HG03064 (cell line): ENCODE results near the gene SBF2.

Experiments
- ATAC-seq: cut with Tn5 transposase; IDR thresholded peaks from one replicate; pipeline ENCODE4 v1.9.1; 2021; ENCODE audit warnings: low read depth; ENCODE audit not compliant: unreplicated experiment

Gene SBF2

DNA sequence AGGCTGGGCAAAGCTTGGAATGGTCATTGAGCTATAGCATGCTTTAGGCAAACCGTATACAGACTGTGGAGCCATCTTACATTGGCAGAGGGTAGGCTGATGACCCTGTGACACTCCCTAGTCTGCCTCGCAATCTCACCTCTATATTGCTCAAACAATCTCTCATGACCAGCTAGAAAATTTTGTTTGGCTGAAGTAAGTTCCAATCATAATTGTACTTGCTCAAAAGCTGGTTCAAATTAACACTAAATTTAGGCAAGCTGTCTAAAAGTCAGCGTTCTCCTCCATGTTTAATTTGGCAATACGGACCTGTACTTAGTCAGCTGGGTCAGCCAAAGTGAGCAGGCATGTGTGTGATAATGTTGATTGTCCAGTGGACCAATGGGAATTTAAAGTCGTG, 497.2 kb downstream of the SBF2 start:
- no peak for ATAC-seq

DNA sequence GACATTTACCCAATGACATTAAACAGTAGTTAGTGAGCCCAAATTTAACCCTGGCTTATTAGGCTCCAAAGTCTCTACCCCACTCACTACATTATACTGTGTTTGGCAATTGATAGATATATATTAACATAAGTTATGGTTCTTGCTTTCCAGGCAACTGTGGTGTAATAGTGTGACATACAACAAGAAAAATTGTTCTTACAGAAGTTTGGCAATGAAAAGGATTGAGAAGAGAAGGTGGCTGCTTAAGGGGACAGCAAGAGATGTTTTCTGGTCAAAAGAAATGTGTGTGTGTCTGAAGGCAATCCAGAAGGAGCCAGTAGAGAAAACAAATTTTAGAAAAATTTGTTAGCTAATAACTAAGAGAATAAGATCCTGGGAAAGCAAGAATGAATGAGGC, 497.8 kb downstream of the SBF2 start:
- ATAC-seq: no peak

DNA sequence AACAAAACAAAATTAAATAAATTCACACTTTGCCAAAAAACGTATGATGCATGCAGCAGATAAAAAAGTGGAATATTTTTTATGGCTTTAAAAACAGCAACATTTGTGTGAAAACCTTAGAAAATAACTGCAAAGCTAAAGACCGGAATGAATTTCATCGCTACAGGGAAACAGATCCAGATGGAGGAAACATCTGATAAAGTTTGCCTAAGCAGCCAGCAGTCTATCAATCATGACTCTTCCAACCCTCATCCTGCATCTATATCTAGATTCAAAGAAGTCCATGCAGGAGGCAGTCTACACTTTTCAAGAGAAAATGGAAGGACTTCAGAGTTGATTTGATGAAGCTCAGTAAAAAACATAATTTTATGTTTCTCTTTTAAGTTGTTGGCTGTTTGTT, 503.3 kb downstream of the SBF2 start:
- ATAC-seq: no peak

DNA sequence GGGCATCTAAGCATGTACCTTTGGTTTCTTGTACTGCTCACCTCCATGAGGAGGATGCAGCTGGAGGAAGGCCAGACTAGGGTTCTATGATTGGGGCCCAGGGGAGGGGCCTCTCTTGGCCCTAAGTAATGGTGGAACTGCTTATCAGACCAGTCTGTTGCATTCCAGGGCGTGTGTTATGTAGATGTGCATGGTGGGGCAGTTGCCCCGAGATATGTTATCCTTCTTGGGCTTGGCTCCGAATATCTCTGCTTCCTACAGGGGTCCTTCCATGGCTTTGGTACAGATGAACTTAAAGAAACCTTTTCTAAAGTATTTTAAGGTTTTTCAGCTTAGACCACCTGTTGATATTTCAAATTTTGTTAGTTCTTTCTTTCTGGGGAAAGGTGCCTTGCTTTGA, 504.1 kb downstream of the SBF2 start:
- no peak for ATAC-seq

DNA sequence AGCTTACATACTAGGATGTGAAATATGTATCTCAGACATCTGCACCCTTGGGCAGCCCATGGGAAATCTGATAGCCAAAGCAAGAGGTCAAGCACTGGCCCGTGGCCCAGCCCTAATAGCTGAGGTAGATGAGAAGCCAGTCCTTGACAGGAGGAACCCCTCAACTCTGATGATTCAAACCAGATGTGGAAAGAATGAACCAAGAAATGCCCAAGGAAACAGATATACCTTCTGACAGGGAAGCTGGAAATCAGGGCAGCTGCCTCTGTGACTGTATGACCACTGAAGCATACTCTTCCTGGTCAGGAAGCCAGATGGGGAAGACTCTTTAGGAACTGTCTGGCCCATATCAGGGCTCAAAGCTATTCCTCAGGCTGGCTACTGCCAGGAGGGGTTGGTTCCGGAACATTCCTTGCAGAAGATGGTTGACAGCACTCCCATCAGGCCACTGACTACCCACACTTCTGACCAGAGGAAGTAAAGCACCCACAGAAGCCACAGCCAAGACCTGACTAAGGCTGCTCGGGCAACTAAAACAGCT, 506.0 kb downstream of the SBF2 start:
- ATAC-seq: no peak

DNA sequence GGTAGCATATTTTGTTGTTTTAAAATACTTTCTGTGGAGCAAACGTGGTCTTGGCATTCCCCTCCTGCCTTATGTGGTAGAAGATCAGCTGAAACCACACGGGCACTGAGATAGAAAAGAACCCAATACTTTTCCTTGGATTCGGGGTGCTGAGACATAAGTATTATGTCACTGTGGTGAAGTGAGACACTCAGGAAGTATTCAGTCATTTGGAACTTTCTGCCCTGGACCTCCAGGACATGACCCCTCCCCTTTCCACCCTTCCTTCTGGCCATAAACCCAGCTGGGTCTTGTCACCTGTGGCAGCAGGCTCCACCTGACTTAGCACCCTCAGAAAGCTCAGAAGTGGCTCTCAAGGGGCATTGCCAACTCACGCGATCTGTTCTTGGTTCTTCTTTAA, 506.8 kb downstream of the SBF2 start:
- no peak for ATAC-seq

DNA sequence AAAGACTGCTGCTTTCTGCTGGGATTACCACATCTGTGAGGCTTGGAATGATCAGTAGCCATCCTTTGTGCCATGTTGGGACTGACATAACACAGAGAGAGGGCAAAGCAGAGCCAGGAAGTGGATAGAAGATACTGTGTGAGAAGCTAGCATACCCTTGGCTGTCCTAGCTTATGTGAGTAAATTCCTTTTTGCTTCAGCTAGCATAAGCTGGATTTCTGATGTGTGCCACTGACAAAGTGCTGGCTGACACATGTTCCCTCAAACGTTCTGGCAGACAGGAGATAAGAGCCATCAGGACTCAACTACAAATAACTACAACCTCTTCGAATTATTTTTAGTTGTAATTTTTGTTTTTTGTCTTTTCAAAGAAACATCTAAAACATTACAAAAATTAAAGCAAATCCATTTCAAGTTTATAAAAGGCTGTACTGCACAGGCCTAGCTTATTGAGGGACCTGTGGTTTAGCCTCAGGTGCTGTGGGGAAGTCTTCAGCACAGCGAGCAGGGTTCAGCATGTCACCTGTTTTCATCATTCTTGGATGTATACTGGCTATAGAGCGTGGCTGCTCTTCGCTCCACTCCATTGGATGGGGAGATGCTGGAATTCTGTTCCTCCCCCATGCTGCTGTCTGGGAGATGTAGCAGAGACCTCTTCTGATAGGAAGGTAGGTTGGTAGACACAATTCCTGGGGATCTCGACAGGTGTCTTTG, 509.3 kb downstream of the SBF2 start:
- no peak for ATAC-seq

DNA sequence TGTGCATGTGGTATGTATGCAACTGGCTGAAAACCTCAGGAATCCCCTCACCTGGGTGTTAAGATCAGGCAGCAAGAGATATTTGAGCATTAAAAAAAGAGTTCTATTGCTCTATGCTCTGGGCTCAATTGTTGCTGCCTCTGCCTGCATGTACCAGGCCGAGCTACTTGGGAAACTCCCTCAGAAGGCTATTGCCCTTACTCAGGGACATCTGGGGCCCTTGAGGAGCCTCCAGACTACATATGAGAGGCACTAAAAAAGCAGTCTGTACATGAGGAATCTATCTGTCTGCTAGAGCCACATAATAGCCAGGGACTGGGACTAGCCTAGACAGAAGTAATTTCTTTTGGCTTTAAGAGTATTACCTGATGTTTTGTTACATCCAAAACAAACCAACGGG, 510.0 kb downstream of the SBF2 start:
- no peak for ATAC-seq

DNA sequence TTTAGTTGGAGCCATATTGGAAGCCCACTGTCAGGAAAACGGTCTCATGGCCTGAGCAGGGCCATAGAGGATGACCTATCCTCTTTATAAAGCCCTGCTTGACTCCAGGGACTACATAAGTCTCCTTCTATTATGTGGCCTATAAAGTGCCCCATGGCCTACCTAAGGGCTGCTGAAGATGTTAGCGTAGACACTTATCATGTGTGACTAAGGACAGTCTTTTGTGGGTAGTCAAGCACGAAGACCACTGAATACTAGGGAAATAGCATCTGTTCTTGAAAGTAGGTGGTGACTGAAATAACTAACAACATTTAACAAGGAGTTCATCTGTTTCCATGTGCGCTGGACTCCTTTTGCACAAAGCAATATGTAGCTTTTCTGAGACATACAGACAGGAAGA, 513.1 kb downstream of the SBF2 start:
- no peak for ATAC-seq

DNA sequence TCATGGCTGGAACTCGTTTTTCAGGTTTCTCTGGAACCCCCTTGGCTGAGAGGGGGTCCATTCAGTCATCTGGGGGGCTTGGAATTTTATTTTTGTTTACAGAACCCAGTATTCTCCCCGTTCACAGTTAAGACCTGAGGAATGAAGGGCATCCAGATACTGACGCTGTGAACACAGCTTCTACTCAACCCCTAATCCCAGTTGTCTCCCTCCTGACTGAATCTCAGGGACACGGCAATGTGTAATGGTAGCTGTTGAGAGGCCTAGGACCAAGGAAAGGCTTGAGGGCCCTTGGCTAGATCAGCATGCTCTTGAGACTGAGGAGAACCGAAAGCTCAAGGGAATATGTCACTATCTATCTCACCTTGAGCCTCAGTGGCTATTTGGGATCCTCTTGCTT, 516.5 kb downstream of the SBF2 start:
- no peak for ATAC-seq

DNA sequence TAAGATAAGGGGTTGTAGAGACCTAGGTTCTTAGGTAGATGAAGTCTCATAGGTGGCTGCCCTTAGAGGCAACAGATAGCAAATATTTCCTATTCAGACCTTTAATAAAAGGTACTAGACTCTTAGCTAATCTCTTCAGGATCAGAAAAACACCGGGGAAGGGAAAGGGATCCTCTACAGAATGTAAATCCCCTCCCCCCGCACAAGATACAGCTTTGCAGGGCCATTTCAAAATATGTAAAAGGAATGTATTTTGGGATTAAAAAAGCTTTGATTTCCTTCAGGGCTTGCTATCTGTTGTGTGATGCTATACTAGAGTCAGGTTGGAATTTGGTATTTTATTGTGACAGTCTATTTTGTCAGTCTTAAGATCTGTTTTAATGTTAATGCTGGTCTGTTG, 517.0 kb downstream of the SBF2 start:
- ATAC-seq: no peak

DNA sequence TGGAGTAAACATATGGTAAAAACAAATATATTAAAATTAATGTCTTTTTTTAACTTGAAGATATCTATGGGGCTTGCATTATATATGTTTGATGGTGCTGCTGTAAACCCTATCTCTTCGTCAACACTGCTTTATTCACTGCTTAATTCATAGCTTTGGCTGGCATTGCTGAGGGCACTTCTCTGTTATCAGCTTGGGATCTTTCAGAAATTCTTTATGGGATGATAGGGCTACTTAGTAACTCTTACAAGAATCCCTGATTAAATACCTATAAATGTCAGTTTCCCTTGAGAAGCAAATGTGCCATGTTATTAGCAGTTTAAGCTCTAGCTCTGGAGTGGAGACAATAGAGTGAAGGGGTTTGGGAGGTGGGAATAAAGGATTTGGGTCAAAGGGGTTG, 517.8 kb downstream of the SBF2 start:
- ATAC-seq: no peak

DNA sequence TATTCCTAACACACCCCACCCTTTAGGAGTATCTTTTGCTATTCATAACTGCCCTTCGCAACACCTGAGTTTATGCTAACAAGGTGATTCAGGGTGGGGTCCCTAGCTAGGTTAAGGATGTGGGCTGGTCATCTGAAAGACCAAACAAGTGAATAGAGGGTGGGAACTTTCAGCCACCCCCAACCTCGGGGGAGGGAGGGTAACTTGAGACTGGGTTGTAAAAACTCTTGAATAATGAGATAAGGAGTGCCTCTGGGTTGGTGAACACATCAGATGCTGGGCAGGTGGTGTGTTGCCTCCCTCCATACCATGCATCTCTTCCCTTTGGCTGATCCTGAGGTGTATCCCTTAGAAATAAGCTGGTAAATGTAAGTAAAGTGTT, 518.6 kb downstream of the SBF2 start:
- ATAC-seq: no peak

DNA sequence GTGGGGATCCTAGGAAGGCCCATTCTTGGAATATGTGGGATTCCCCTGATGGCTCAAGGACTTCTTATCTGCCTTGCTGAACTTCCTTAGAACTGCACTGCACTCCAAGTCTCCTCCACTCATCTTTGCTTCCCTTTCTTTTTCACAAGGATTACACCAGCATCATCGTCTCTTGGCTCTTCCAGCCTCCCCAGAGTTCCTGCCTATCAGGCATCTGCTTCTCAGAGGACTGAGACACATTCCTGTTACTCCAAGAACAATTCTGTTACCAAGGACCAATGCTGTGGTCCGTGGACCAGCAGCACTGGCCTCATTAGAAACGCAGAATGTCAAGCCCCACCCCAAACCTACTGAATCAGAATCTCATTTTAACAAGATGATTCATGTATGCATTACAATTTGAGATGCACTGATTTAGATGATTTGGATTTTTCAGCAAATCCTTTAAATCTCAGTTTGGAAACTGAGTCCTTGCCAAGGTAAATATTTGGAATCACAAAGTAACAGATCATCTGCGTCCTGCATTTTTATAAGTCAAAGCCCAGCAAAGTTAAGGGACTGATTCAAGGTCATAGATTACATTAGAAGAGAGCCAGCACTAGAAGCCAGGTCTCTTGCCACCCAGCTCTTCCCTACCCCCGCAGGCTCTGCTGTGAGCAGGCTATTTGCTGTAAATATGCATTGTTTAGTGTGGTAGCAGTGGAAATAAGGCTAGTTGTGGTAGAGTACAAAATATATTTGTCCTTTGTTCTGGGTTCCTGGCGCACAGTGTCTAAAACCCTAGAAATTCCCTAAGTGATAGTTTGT, 519.2 kb downstream of the SBF2 start:
- no peak for ATAC-seq

DNA sequence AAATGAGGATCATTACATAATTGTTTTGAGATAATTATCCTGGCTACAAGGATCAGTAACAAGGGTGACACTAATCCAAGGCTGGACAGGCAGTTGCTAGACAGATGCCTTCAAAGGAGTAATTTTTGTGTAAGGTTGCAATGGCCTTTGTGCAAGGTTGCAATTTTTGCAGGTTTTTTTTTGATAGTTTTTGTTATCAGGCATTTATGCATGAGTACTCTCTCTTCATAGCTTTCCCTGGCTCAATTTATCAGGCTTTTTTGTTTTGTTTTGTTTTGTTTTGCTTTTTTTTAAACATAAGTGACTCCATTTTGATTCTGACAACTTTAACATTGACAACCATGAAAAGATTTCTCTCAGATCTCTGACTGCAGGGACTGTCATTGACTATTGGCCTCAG, 519.9 kb downstream of the SBF2 start:
- no peak for ATAC-seq

DNA sequence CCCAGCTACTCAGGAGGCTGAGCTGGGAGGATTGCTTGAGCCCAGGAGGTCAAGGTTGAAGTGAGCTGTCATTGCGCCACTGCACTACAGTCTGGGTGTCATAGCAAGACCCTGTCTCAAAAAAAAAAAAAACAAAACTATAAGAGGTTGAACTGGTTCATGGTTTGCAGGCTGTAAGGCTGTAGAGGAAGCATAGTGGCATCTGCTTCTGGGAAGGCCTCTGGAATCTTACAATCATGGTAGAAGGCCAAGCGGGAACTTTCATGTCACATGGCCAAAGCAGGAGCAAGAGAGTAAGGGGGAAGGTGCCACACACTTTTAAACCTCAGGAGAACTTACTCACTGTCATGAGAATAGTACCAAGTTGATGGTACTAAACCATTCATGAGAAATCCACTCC, 520.5 kb downstream of the SBF2 start:
- no peak for ATAC-seq

DNA sequence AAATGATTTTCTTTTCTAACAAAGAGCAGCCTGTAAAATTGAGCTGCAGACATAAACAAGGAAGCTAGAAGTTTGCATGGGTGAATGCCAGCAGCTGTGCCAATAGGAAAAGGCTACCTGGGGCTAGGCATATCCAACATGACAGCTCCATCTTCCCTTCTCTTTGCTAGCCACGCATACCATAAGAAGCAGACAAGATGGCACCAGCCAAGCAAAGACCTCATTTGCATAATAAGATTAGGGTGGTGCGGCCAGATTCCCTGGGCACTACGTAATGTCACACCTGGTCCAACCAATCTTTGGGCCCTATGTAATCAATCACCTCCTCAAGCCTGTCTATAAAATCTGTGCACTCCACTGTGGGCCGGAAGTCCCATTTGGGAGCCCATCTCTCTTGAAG, 521.8 kb downstream of the SBF2 start:
- no peak for ATAC-seq

DNA sequence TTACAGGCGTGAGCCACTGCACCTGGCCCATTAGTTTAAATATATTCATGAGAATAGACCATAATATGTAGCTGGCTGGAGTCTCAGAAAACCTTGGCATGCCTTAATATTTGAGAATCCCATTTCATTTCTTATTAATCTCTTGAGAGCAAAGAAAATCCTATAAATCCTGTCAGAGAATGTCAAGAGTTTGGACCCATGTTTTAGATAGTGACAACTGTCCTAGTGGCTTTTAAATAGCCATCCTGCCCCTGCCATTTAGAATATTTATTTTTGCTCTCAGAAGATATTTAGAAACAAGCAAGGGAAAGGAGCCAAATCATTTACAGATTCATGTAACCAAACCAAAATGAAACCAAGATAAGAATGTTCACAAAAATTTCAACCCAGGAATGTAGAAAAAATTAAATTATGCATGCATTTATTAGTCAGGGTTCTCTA, 522.9 kb downstream of the SBF2 start:
- no peak for ATAC-seq

DNA sequence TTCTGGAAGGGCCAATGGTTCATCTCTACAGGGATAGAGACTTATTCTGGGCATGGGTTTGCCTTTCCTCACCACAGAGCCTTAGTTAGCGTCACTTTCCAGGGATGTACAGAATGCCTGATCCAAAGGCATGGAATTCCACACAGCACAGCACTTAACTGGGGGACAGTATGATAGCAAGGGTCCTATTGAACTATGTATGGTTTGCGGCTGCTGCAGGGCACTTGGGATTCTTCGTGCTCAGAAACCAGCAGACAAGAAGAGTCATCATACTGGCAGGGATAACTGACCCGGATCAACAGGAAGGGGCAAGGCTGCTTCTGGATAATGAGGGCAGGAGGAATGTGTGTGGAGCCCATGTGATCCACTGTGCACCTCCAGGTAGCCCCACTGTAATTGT, 524.4 kb downstream of the SBF2 start:
- no peak for ATAC-seq

DNA sequence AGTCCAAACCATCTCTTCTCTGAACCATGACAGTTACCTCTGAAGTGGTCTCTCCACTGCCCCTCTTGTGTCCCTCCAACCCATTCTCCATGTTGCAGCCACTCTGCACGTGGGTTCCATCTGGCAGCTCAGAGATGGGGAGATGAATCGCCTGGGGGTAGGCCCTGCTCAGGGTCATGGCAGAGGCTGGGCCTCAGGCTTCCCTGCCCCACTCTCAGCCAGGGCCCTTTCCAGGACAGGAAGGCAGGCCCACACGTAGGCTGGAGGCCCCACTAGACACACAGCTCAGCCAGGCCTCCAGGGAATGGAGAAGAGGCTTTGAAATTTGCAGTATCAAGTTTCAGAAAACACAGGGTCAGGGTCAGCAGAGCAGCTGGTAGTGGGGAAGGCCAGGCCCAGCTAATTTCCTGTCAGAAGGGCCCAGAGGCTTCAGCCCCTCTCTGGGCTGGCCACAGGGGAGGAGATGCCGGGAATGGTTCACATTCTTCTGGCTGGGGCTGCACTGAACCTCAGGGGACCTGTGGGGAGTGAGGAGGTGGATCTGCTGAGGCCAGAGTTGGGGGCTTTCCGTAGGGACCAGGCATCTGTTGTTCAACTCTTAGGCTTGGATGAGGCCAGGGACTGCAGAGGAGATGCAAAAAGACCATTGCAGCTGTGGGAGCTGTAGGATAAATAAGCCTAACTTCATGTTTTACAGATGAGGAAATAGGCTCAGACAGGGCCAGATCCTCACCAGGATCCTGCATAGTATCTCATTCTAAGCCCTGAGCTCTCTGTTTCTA, 528.5 kb downstream of the SBF2 start:
- ATAC-seq: peak; percentile 42

DNA sequence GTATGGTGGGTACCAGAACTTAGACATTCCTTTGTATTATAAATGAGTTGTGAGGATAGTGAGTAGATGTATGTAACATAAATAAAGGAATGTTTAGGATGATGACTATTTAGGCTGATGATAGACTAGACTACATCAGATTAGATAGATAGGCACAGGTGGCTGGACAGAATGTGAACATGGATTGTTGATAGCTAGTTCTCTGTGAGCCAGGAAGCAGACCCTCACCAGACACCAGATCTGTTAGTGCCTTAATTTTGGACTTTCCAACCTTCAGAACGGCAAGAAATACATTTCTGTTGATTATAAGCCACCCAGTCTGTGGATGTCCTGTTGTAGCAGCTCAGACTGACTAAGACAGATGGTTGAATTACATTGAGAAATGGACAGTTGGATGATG, 530.7 kb downstream of the SBF2 start:
- ATAC-seq: no peak
